ENCODE measurements around the gene BANF2.

- TF ChIP-seq, protein P1, sequence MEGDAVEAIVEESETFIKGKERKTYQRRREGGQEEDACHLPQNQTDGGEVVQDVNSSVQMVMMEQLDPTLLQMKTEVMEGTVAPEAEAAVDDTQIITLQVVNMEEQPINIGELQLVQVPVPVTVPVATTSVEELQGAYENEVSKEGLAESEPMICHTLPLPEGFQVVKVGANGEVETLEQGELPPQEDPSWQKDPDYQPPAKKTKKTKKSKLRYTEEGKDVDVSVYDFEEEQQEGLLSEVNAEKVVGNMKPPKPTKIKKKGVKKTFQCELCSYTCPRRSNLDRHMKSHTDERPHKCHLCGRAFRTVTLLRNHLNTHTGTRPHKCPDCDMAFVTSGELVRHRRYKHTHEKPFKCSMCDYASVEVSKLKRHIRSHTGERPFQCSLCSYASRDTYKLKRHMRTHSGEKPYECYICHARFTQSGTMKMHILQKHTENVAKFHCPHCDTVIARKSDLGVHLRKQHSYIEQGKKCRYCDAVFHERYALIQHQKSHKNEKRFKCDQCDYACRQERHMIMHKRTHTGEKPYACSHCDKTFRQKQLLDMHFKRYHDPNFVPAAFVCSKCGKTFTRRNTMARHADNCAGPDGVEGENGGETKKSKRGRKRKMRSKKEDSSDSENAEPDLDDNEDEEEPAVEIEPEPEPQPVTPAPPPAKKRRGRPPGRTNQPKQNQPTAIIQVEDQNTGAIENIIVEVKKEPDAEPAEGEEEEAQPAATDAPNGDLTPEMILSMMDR (IDR thresholded peaks at IDR 0.05), result no peak
- TF ChIP-seq POLR2AphosphoS5 (IDR thresholded peaks at IDR 0.05) (no peak), POLR2A (IDR thresholded peaks at IDR 0.05) (no peak)
Measured at GRCh38 chr20:17676378-17676759, 23.4 kb upstream of the BANF2 start.
